CD4-positive, alpha-beta T cell treated with Interleukin-21 for 1 hour (primary cell): ENCODE measurements around the gene VAMP8.
"Not testable (repeated sequence)": the region's sequence is repeated elsewhere in the genome, so short reads cannot be mapped to it uniquely, and the experiment has no call there.

ENCODE experiments used
- DNase-seq: peaks from one replicate; pipeline ENCODE4 v3.0.0-alpha.2; 2020

VAMP8 gene

DNA sequence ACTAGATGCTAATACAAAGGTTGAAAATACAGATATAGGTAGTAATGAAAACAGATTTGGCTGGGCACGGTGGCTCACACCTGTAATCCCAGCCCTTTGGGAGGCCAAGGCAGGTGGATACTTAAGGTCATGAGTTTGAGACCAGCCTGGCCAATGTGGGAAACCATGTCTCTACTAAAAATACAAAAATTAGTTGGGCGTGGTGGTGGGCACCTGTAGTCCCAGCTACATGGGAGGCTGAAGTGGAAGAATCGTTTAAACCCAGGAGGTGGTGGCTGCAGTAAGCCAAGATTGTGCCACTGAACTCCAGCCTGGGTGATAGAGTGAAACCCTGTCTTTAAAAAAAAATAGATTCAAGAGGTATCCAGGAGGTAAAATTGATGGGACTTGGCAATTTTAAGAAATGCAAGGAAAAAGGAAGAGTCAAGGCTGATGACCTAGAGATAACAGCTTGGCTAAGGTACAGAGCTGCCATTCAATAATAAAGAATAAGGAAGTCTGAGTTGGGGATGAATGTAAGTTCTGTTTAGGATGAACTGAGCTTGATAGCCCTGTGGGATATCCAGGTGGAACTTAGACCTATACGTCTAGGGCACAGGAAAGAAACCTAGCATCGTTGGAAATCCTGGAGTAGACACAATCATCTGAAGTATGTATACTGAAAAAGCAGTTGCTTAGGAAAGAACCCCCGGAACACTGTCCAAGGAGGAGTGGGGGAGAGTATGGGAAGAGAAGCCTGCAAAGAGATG, 29.4 kb upstream of the VAMP8 start:
- DNase-seq: no peak

DNA sequence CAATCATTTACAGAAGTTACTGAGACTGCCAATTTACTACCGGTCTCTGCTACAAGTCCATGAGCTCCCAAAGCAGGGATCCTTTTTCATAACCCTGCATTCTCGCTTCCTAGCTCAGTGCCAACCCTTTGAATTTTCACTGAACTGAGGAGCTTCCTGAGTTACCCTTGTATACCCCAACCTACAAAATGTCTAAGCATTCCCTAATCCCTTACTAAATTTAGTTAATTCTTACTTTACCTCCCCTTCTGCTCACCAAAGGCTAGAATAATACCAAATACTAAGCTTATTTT, 28.8 kb upstream of the VAMP8 start:
- no peak for DNase-seq

DNA sequence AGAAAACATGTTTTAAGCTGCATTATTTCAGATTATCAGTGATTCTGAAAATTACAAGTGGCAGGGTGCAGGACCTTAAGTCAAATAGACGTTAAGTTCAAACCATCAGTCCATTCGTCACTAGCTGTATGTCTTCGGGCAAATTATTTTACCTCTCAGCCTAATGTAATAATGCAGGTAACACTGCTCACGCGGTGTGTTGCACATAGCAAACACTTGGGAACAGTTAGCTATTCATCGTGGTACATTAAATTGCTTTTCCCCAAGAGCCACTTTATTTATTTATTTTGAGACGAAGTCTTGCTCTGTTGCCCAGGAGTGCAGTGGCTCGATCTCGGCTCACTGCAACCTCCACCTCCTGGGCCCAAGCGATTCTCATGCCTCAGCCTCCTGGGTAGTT, 28.3 kb upstream of the VAMP8 start:
- no peak for DNase-seq

GRCh38 chr2:85549826-85550225, 27.6 kb upstream of the VAMP8 start:
- DNase-seq: no peak

- no peak for DNase-seq
Observed at GRCh38 chr2:85550486-85550885, 26.9 kb upstream of the VAMP8 start.

DNA sequence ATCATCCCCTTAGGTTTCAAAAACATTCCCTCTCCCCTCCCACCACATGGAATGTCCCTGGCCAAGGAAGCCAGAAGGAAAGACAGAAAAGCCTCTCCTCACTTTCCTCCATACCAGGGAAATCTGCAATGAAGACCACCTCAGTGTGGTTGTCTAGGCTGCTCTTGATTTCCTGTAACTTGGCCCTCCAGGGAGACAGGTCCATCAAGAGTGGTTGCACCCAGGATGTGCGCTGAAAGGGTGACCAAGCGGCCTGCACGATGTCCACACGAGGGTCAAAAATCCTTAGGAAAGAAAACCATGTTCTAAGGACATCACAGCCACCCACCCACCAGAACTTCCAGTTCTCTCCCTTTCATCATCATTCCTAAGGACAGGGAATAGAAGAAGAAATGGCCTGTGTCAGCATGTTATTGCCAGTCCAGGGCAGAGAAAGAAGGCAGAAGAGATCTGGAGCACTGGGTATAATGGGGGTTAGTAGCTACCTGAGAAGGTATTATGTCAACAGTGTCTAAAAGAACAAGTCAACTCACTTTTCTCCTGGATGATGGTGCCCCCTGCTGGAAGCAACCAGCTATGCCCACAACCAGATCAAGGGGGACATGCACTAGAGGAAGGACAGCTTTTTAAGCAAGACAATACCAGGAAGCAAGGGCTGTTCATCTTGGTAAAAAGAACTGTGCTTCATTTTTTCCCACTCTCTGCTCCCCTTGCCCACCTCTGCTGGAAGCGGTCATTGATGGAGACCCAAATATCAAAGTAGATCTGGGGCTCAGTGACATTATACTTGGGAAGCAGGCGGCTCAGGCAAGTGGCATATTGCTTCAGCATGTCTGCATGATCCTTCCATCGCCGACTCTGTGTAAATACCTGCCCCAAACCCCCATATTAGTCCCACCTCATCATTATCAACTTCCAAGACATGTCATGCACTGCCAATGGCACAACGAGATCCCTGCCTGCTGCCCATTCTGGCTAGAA, 25.4 kb upstream of the VAMP8 start:
- DNase-seq: peak; percentile 91

- DNase-seq: no peak
Observed at GRCh38 chr2:85553184-85553583, 24.2 kb upstream of the VAMP8 start.

DNA sequence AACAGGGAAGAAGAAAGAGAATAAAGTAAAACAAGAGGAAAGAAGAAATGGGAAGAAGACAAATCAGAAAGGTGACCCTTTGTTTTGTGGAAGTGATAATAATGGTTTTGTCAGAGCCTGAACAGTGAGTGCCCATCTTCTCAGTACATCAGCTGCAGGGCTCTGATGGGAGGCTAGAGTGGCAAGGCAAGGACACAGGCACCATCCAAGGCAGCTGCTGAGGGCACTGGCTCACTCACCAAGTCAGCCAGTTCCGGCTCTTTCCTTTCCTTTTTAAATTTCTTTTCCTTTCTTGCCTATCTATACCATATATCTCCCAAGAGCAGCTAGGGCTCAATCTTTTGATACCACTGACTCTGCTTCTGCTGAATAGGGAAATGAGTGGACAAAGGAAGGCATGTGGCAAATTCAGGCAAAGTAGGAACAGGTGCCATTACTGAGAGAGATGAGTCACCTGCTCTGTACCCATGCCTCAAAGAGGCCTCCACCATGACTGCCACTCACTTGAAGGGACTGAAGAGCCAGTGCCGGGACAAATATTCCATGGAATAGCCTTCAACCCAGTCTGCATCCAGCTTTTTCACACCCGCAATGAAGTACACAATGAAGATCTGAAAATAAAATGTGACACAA, 22.3 kb upstream of the VAMP8 start:
- no peak for DNase-seq

DNA sequence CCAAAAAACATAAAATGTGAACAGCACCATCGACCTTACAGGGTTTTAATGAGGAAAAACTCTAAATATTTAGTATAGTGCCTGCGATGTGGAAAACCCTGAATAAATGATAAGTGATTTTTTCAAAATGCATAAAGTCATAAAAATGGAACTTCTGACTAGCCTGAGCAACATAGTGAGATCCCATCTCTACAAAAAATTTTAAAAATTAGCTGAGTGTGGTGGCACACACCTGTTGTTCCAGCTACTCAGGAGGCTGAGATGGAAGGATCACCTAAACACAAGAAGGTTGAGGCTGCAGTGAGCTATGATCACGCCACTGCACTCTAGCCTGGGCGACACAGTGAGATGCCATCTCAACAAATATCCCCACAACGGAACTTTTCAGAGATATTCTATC, 20.3 kb upstream of the VAMP8 start:
- DNase-seq: no peak

DNA sequence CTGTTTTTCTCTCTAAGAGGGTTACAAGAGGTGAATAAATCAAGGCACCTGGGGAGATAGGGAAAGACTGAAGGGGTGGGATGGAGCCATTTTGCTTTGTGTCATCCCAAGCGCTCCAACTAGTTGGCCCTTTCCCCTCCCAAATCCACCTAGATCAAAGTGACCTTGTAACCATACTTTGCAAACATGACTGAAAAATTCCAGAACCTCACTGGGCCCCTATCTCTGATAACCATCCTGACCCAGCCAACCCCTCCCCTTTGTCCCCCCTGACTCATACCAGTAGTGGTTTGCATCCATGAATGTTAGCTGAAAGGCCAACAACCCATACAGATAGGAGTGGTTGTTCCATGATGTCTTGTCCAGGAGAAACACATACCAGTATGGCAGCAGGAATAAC, 19.2 kb upstream of the VAMP8 start:
- DNase-seq: no peak

DNA sequence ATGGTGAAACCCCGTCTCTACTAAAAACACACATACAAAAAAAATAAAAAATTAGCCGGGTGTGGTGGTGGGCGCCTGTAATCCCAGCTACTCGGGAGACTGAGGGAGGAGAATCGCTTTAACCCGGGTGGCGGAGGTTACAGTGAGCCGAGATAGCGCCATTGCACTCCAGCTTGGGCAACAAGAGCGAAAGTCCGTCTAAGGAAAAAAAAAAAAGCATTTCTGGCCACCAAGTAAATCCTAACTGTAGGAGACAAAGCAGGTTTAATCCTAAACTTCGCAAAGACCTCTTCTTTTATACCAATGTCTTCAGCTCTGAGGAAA, 17.0 kb upstream of the VAMP8 start:
- not testable (repeated sequence) for DNase-seq

GRCh38 chr2:85560812-85561279, 16.5 kb upstream of the VAMP8 start:
- no peak for DNase-seq

DNA sequence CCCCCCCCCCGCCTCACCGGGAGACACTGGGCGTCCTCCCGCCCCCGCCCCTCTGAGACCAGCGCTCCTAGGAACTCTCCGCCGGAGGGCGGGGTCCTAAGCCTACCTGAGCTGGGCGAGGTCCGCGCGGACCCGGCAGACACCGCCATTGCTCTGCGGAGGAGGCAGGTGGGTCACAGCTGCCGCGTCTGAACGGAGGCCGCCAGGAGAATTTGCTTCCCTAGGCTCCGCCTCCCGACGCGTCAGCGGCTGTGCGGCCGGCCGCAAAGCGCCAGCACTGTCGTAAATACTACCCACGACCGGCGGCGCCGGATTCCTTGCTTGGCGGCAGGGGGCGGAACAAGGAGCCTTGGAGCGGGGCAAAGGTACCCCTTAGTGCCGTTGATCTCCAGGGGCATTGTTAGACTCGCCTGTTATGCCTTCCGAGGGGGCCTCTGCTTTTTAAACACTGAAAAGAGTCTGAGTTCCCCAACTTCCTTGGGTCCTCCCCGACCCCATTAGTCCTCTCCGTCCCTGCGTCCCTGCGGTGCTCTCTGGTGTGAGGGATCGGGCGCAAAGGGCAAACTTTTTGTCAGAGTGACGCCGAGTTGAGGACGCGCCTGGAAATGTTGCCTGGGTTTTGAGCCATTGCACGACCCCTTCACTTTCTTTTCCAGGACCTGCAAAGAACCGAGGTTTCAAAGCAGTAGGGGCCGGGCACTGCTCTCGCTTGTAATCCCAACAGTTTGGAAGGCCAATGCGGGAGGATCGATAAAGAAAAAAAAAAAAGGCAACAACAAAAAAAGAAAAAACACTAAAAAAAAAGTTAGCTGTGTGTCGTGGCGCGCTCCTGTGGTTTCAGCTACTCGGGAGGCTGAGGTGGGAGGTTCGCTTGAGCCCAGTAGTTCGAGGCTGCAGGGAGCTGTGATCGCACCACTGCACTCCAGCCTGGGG, 15.8 kb upstream of the VAMP8 start, which contains the start of gene GGCX:
GGCX (minus strand) TSS at position 214 of the 933 bp plus-strand sequence; CDS start at position 149, 65 bp downstream.
- DNase-seq: peak; percentile 95

DNA sequence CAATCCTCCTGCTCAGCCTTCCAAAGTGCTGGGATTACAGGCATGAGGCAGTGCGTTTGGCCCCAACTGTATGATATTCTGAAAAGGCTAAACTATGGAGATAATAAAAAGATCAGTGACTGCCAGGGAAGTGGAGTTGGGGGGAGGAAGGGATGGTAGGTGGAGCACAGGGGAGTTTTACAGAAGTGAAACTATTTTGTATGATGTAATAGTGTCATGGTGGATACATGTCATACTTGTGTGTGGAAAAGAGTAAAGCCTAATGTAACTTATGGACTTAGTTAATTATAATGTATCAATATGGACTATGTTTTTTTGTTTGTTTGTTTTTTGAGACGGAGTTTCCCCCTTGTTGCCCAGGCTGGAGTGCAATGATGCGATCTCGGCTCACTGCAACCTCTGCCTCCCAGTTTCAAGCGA, 13.2 kb upstream of the VAMP8 start:
- no peak for DNase-seq

DNA sequence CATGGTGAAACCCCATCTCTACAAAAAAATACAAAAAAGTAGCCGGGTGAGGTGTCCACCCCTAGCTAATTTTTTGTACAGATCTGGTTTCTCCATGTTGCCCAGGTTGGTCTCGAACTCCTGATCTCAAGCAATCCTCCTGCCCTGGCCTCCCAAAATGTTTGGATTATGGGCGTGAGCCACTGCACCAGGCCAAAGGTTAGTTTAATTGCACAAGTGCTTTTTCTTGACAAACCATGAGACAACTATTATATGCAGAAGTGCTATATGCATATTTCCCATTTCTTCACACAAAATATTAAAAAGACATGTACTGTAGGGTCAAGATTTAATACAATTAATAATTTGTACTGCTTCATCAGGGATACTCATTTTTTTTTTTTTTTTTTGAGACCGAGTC, 11.1 kb upstream of the VAMP8 start:
- no peak for DNase-seq

DNA sequence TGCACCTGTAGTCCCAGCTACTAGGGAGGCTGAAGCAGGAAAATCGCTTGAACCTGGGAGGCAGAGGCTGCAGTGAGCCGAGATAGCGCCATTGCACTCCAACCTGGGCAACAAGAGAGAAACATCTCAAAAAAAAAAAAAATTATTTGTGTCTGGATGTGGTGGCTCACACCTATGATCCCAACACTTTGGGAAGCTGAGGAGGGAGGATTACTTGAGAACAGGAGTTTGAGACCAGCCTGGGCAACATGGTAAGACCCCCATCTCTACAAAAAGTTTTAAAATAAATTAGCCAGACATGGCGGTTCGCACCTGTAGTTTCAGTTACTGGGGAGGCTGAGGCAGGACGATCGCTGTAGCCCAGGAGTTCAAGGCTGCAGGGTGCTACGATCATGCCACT, 1.6 kb upstream of the VAMP8 start:
- no peak for DNase-seq

GRCh38 chr2:85577063-85577385, 362 bp upstream of the VAMP8 start:
- DNase-seq: no peak

DNA sequence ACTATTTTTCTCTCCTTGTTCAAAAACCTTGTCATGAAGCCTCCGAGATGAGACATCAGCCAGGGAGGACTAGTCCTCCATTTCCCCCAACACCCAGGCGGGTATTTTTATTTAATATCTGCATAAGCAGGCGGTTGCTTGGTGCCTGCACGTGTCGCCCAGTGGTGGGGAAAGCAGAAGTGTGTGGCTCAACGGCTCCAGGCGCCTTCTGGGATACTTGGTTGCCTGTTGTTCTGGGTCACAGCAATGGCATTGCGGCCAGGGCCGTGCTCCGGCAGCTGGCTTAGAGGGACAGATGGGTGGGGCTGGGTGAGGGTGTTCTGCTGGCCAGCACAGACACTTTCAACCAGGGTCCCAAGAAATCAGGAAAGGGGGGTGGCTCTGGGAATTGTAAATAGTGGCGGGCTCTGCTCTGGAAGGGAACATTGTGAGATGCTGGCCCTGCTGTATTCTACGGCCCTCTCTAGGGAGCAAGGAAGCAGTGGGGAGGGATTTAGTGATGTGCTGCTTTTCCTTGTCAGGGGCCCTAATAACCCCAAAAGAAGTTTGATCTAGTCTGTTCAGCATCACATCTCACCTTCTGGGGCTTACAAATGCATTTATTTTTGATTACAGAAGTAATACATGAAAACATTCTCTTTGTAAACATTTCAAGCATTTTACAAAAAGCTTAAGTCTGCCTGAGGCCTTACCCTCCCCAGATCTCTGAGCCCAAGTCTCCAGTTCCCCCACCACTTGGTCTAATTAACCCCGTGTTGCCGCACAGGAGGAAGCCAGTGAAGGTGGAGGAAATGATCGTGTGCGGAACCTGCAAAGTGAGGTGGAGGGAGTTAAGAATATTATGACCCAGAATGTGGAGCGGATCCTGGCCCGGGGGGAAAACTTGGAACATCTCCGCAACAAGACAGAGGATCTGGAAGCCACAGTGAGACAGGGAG, 1.1 kb downstream of the VAMP8 start:
- no peak for DNase-seq

- DNase-seq: no peak
Observed at GRCh38 chr2:85579266-85579935, 2.0 kb downstream of the VAMP8 start.

DNA sequence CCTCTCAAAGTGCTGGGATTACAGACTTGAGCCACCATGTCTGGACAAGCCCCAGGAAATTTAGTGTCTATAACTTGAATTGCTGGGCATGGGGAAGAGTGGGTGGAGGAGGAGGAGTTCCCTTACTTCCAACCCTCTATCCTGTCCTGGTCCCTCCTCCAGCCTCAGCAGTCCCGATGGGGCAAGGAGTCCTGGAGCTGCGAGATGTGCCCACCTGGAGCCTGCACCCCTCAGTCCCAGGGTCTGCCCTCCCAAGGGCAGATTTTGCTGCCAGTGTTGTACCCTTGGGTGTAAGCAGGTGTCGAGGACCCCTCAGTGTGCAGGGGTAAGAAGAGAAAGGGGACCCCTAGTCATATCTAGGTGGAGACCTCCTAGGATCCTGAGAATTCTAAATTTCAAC, 2.8 kb downstream of the VAMP8 start:
- DNase-seq: no peak

GRCh38 chr2:85582492-85582891, 5.1 kb downstream of the VAMP8 start:
- no peak for DNase-seq
